Fibroblast of skin of abdomen (primary cell): ENCODE results near the gene TNPO2.
A peak's percentile ranks its signal among the peaks of the same experiment; 100 is the strongest.
"Not testable (repeated sequence)": the region's sequence is repeated elsewhere in the genome, so short reads cannot be mapped to it uniquely, and the experiment has no call there.

Experiments used
- DNase-seq: peaks from one replicate; pipeline ENCODE4 v3.0.0-alpha.2; 2013

TNPO2 gene

DNA sequence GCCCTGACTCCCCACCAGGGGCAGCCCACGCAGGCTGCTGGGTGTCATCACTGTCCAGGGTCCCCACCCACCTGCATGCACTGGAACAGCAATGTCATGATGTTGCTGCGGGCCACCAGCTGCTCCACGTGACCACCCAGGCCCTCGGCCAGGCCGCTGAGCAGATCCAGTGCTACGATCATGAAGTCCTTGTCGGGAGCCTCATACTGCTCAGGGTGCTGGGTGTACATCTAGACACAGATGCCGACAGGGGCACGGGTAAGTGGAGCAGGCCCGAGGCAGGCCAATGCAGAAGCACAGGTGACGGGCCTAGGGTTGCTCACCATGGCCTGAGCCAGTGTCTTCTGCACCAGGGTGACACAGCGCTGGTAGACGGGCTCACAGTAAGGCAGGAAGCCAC lies 18.6 kb downstream of the TNPO2 start:
- no peak for DNase-seq

DNA sequence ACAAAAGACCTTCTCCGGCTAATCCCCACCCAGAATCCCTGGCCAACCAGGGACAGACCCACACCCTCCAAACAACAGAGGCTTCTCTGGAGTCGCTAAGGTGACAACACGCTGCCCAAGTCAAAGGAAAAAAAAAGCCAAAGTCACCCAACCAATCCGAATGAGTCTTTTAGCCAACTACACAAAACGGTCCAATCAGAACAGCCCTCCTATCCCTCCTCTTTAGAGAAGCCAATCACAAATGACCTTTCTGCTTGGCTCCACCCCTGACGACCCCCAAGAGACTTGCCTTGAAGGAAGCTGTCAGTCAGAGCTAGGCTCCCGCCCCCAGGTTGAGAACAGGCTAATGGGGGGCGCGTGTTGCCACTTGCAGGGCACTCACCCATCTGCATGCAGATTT lies 20.7 kb downstream of the TNPO2 start:
- DNase-seq = peak; percentile 31

DNA sequence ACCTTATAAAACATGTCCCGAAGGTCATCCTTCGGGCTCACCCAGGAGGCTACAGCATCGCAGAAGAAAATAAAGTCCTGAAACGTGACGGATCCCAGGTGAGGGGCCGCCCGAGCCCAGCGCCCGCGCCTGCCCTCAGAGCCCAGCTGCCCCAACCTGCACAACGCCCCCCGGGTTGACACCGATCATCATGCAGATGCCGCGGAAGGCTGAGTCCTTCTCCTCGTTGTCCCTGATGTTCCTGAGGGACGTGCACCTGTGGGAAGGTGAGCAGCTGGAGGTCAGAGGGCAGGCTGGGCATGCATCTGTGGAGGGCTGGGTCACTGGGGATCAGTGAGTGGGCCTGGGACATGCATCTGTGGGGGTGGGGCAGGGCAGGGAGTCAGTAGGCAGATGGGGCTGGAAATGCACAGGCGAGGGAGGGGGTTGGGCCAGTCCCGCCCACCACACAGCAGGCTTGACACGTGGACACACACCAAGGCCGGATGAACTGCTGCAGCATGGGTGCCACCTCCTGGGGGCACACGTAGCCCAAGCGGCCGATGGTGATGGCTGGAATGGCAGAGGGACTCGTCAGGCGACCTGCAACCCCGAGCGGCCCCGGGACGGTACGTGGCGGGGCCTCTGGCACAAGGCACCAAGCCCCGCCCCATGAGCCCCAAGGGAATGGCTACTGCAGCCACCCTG lies 22.0 kb downstream of the TNPO2 start:
- no peak for DNase-seq

DNA sequence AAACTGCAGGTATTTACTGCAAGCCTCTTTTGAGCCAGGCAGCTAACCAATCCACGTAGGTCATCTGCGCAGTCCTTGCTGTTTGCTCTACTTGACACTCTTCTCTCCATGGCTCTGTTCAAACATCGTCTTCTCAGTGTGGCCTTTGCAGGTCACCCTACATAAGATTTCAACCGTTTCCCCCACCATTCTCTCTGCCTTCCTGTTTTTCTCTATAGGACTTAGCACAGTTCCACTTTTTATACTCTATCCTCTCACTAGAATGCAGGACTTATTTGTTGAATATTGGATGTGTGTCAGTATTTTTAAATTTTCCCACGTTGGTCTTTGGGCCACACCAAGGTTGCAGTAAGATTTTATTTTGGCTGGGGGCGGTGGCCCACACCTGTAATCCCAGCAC lies 25.6 kb downstream of the TNPO2 start:
- DNase-seq = no peak

DNA sequence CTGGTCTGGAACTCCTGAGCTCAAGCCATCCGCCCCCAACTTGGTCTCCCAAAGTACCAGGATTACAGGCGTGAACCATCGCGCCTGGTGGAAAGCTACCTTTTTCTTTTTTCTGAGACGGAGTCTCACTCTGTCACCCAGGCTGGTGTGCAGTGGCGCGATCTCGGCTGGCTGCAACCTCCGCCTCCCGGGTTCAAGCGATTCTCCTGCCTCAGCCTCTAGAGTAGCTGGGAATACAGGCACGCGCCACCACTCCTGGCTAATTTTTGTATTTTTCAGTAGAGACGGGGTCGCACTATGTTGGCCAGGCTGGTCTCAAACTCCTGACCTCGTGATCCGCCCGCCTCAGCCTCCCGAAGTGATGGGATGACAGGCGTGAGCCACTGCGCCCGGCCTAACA lies 26.3 kb downstream of the TNPO2 start:
- not testable (repeated sequence) for DNase-seq

DNA sequence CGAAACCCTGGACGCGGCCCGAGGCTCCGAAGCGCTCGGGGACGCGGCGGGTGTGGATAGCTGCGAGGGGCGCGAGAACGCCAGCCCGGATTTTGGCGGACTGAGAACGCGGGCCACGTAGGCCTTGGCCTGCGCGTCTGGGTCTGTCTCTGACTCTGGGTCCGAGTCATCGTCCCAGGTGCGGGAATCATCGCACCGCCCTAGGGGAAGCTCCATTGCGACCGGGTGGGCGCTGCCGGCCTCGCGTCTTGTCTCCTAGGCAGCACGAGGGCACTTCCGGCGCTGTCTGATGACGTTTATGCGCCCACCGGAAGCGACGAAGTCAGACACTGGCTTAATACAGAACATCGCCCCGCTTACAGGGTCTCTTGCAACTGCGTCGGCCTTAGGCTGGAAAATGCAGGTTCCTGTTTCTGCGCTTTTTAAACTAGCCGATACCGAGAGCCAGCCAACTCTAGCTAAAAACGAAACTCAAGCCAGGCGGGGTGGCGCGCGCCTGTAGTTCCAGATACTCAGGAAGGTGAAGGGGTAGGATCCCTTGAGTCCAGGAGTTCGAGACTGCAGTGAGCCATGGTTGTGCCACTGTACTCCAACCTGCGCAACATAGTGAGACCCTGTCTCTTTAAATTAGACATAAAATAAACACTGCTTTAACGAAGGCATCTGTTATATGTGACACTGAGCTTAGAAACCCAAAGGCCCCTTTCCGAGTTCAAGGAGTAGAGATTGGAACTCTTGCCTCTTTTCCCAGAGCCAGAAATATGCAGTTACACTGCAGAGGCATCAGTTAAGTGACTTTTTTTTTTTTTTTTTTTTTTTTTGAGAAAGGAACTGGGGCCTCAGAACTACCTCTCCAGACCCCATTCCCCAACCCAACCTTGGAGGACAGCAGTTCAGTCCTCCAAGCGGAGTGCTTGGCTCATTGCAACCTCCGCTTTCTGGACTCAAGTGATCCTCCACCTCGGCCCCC lies 27.1 kb downstream of the TNPO2 start, which contains the start of gene FBXW9:
Gene FBXW9 (minus strand): TSS at position 266 of the 970 bp plus-strand sequence. CDS start 50 bp downstream, at position 216.
- peak; percentile 96 for DNase-seq

DNA sequence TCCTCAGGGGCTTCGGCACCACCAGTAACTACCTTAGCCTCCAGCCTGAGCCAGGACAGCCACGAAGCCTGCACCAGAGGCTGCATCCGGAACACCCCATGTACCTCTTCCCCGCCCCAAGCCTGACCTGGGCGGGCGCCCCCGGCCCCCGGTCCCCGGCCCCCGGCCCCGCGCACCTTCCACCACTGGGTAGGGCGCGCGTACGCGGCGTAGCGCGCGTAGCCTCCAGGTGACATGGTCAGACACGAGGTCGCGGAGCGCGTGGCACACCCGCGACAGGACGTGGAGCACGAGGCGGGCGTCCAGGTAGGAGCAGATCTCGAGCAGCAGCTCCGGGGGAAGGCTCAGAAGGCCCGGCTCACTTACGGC lies 27.8 kb downstream of the TNPO2 start:
- DNase-seq = no peak

DNA sequence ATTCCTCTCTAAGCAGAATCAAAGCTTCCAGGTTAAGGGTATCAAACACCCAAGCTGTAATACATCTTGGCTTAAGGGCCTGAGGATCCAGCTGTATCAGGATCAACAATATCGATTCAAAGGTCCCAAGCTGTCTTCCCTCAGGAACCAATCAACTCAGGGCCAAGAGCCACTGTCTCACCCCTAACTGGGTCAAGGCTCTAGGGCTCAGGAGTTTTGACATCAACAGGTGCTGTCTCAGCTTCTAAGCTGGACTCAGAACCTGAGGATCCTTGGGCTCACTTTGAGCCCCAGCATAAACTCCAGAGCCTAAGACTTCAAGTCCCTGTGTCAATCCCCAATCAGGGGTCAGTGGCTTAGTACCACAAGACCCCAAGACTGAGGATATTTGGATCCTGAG lies 28.2 kb downstream of the TNPO2 start:
- DNase-seq = no peak

DNA sequence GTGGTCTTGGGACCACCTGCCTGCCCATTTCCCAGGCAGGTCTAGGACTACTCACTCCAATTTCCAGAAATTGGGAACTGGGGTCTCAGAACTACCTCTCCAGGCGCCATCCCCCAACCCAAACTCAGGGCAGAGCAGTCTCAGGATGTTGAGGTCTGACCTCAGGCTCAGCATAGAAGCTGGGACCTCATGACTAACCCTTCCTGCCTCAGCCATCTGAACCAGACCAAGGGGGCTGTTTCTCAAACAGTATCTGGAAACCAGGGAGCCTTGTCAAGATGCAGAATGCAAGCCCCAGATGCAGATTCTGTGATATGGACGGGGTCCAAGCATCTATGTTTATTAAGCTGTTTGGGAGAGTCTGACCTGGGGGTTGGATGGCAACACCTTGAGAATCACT lies 28.6 kb downstream of the TNPO2 start:
- no peak for DNase-seq

DNA sequence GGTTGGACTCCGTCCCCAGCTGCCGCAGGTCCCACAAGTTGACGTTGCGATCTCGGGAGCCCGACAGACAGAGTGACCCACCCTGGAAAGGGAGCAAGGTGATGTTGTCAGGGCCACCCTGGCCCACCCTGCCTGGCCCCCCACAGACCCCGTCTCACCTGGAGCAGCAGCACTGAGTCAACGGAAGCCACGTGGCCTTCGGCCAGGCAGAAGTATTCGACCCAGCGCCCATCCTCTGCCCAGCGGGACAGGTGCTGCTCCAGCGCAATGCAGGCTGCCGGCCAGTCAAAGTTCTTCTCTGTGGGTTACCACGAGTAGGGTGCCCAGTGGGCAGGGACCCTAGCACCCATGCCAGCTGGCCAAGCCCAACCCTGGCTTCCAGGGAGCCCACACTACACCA lies 29.1 kb downstream of the TNPO2 start:
- no peak for DNase-seq

DNA sequence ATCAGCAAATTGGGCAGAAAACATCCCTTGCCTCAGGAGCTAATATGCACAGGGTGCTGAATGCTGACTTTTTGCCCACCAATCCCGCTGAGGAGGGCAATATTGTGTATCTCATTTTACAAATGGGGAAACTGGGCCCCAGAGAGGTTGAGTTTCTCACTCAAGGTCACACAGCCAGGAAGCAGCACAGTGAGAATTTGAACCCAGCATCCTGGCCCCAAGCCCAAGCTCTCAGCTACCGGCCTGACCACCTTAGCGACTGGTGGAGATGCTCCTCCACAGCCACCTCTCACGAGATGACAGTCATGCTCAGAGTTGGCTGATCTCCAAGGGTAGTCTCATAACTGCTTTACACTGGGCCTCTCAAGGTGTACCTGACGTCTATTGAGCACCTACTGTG lies 30.8 kb downstream of the TNPO2 start:
- DNase-seq = no peak

DNA sequence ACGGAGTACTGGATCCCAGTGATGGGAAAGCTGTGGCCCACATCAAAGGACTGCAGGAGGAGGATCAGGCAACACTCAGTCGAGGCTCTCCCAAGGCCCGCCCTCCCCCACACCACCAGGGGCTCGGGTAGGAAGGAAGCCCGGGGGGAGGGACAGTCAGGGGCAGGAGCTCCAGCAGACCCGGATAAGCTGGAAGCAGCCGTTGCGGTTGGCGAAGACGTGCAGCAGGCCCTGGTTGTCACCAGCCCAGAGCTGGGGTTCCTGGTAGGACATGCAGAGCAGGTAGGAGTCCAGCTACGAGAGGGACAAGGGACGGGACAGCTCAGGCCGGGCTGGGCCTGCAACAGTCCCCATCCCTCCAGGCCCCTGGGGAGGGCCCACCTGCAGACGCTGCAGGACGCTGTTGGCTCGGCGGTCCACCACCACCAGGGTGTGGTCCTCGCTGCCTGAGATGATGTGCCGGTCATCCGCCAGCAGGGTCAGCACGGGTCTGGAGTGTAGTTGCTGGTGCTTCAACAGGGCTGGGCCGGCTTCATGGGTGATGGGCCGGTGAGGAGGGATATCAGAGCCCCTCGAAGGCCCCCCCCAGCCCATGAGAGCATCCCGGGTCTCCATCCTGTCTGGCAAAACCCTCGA lies 34.0 kb downstream of the TNPO2 start:
- DNase-seq = no peak

DNA sequence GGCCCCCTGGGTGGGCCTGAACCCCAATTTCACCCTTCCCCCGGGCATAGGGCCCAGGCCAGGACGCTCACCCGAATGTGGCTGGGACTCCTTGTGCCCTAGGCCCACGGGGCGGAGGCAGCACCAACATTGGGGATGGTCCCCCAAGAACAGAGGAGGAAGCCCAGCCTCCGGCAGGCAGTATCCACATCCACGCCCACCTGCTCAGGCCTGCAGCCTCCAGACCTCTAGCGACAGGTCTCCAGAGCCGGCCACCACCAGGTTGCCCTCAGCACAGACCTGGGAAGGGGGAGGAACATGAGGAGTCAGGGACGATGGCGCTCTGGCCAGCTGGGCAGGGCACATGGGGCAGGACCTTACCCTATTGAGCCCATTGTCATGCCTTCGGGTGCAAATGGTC lies 34.7 kb downstream of the TNPO2 start:
- DNase-seq = no peak

DNA sequence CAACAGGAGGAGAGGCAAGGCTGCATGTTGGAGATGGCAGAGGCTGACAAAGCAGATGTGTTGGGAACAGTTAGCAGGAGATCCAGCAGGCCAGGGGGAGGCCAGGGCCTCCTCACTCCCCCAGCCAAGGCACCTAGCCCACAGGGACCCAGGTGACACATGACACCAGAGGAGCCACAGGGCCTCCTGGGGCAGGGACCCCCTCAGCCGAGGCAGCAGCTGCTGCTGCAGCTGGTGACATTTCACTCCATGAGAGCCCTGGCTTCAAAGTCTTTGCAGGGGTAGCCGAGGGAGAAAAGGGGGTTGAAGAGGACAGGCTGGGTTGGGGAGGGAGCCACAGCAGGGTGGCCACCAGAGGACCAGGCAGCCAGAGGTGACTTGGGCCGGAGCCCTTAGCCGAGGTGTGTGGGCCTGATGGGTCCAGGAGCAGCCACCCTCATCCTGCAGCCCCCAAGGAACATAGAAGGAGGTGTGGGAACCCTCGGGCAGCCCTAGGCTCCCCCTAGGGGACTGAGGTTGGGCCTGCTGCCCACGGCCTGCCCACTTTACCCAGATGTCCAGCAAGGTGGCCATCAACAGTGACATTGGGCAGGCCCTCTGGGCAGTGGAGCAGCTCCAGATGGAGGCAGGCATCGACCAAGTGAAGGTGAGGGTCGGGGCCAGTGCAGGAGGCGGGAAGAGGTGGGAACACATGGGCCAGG lies 36.1 kb downstream of the TNPO2 start, which contains the start of gene GNG14:
Gene GNG14 (plus strand): TSS at position 503 of the 701 bp plus-strand sequence. CDS start 51 bp downstream, at position 554.
- no peak for DNase-seq

DNA sequence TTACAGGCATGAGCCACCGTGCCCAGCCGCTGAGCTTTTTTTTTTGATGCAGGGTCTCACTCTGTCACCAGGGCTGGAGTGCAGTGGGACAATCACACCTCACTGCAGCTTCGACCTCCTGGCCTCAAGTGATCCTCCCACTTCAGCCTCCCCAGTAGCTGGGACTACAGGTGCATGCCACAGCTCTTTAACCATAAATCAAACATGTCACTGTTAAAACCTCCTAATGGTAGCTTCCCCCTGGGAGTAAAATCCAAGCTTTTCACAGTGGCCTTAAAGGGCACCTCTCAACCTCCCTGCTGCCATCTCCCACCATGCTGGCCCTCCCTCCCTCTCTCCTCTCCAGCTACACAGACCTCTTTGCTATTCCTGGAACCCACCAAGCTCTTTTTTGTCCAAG lies 37.9 kb downstream of the TNPO2 start:
- DNase-seq = no peak

DNA sequence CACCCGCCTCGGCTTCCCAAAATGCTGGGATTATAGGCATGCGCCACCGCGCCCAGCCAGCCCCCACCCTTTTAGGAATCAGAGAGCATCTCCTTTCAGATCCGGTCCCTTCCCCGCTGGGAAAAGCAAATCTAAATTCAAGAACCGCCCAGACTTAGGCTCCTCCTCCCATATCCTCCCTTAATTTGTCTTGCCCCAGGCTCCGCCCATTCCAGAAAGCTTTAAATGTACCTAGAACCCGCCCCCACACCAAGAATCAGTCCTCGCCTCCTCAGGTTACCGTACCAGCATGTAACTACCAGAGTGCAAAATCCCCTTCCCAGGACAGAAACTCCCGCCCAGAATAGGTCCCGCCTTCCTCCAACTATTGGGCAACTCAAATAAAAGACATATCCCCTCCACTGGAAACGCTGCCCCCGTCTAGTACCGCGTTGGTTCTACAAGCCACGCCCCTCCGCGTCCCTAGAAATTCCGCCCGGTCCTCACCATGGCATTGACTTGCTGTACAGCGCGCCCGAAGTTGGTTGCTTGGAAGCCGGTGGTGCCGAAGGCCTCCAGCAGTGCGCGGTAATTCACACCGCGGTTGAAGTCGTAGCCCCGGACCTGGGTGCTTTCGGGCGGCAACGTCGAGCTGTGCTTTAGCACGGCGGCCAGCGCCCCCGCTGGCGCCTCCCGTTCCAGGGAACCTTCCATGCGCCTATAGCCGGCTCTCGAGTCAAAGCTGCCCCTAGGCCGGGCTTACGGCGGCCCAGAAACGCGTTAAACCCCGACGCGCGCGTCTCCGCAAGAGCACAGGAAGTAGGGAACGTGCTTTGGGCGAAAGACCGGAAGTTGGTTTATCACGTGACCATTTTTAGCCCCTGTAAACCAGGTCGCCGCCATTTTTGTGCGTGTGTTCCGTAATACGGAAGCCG lies 42.4 kb downstream of the TNPO2 start, which contains the start of gene DHPS:
Gene DHPS (minus strand): TSS at position 807 of the 914 bp plus-strand sequence. CDS start 114 bp downstream, at position 693.
- peak; percentile 98 for DNase-seq

DNA sequence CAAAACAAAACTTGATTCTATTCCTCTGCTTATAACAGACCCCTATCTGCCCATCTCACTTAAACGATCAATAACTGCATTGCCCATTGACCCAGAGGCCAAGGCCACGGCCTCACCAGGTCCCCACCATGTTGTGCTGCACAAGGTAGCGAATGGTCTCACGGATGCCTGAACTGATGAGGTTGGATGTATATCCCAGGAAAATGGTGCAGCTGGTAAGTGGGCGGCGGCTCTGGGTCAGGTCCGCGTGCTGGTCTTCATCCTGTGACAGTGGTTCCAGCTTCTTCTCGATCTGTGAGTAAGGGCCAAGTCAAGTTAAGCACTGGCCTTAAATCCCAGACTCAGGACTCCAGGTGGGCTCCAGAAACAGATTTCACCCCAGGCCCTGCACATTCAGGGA lies 43.7 kb downstream of the TNPO2 start:
- DNase-seq = no peak

DNA sequence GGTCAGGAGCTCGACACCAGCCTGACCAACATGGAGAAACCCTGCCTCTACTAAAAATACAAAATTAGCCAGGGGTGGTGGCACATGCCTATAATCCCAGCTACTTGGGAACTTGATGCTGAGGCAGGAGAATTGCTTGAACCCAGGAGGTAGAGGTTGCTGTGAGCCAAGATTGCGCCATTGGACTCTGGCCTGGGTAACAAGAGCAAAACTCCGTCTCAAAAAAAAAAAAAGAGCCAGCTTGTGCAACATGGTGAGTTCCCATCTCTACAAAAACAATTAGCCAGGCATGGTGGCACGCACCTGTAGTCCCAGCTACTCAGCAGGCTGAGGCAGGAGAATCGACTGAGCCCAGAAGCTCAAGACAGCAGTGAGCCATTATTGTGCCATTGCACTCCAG lies 45.7 kb downstream of the TNPO2 start:
- not testable (repeated sequence) for DNase-seq

DNA sequence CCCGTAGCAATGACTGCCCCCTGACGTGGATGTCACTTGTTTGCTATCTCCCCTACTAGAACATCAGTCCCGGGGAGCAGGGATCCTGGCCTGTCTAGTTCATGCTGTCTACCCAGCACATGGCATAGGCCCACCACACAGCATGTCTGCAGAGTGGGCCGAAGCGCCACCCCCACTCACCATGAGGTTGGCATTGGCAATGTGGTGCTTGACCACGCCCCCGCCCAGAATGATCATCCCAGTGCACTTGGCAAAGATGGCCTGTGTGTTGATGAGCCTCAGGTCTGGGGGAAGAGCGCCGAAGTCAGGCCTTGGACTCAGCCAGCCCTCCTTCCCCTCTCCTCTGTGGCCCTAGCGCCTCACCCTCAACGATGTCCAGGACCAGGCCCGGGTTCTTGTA lies 46.8 kb downstream of the TNPO2 start:
- no peak for DNase-seq

DNA sequence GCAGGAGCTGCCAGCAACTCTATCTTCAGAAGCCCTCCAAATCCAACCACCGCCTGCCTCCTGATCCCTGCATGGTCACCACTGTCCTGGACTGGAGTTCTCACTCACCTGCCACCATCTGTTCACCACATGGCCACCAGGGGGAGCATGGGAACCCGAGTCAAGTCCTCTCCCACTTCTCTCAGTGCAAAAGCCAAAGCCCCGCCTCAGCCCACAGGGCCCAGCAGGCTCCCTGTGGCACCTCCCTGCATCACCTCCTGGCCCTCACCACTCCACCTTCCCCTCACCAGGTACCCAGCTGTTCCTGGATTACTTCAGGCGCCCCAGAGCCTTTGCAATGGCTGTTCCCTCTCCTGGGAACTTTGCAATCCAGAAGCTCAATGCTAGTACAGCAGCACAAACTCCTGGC lies 47.3 kb downstream of the TNPO2 start:
- peak; percentile 65 for DNase-seq

DNA sequence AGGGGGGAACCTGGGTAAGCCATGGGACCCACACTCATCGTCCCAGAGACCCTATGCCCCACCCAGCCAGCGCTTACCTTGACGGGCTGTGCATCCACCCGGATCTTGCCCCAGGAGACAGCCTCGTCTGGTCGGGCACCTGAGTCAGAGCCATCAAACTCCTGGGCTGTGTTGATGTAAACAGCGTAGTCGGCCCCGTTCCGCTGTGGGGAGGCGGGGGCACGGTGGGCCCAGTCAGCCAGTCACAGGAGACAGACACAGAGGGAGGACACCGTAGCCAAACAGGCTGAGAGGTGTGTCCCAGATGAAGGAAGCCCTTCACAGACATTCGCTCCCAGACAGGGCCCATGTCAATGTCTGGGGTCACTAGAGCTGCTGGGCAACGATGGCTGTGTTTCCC lies 47.8 kb downstream of the TNPO2 start:
- DNase-seq = no peak
